WTC11 (cell line): ENCODE measurements around the gene OR4D2. TPM values are rescaled to one million over a fixed set of nuclear protein-coding genes. Genes with fewer than 3 reads are reported as not detected.

ENCODE experiments used
- ATAC-seq: fragments of 200-7000 bp; cut with Tn5 transposase; 2 replicates; pipeline ENCODE4 v1.10.0; 2021; ENCODE audit warnings: mild to moderate bottlenecking, moderate library complexity
- CTCF ChIA-PET: fragments of 300-600 bp; sonication (Branson Sonifier 250); formaldehyde crosslinking; loops from one replicate; lab custom pipeline; 2021; ENCODE audit warnings: antibody characterized with exemption; lab: Charles Lee
- POLR2A ChIA-PET: fragments of 350-600 bp; sonication (Branson Sonifier 250); formaldehyde crosslinking; loops from one replicate; lab custom pipeline; 2021; ENCODE audit warnings: antibody characterized with exemption; lab: Charles Lee
- DNase-seq: peaks from one replicate; pipeline ENCODE4 v3.0.0; 2021; ENCODE audit warnings: low spot score
- H3K27ac Mint-ChIP-seq: 2 replicates; pipeline ENCODE4 v1.8.0; 2021; ENCODE audit warnings: mixed read lengths
- H3K27me3 Mint-ChIP-seq: 2 replicates; pipeline ENCODE4 v1.8.0; 2021; ENCODE audit warnings: low read depth, mild to moderate bottlenecking, moderate library complexity, mixed read lengths
- H3K36me3 Mint-ChIP-seq: 2 replicates; pipeline ENCODE4 v1.8.0; 2021; ENCODE audit warnings: mixed read lengths
- H3K4me1 Mint-ChIP-seq: 2 replicates; pipeline ENCODE4 v1.8.0; 2022; ENCODE audit warnings: mixed read lengths
- H3K4me3 Mint-ChIP-seq: 2 replicates; pipeline ENCODE4 v1.8.0; 2021; ENCODE audit warnings: mild to moderate bottlenecking, moderate library complexity, mixed read lengths
- H3K9me3 Mint-ChIP-seq: 2 replicates; pipeline ENCODE4 v1.8.0; 2021; ENCODE audit warnings: mixed read lengths
- ATF1 ChIP-seq: sonication (generic); formaldehyde crosslinking; IDR thresholded peaks from 2 replicates; pipeline ENCODE4 v1.8.1; 2023; ENCODE audit warnings: mild to moderate bottlenecking, moderate library complexity, missing genetic modification reagents
- CBFB ChIP-seq: sonication (generic); formaldehyde crosslinking; IDR thresholded peaks from 2 replicates; pipeline ENCODE4 v1.8.1; 2022; ENCODE audit warnings: mild to moderate bottlenecking, low read depth, missing genetic modification reagents
- EMX1 ChIP-seq: fragments of 250-450 bp; sonication (Bioruptor Pico); IDR thresholded peaks from 2 replicates; pipeline ENCODE4 v1.8.0; 2021; ENCODE audit warnings: mild to moderate bottlenecking
- ESRRA ChIP-seq: sonication (generic); formaldehyde crosslinking; IDR thresholded peaks from 2 replicates; pipeline ENCODE4 v1.8.1; 2022; ENCODE audit warnings: mild to moderate bottlenecking, missing genetic modification reagents, borderline replicate concordance
- FOXJ3 ChIP-seq: sonication (generic); formaldehyde crosslinking; IDR thresholded peaks from 2 replicates; pipeline ENCODE4 v1.9.0; 2021; ENCODE audit warnings: missing genetic modification reagents, mild to moderate bottlenecking, borderline replicate concordance
- FOXP1 ChIP-seq: sonication (generic); formaldehyde crosslinking; IDR thresholded peaks from 2 replicates; pipeline ENCODE4 v1.8.0; 2022; ENCODE audit warnings: missing genetic modification reagents, mild to moderate bottlenecking, moderate library complexity, borderline replicate concordance
- GABPB1 ChIP-seq: sonication (generic); formaldehyde crosslinking; IDR thresholded peaks from 2 replicates; pipeline ENCODE4 v1.8.1; 2023; ENCODE audit warnings: mild to moderate bottlenecking, missing genetic modification reagents
- GTF2I ChIP-seq: fragments of 250-450 bp; sonication (Bioruptor Pico); conservative IDR thresholded peaks from 2 replicates; pipeline ENCODE4 v1.4.0; 2021; ENCODE audit warnings: mild to moderate bottlenecking
- KAT7 ChIP-seq: sonication (generic); formaldehyde crosslinking; IDR thresholded peaks from 2 replicates; pipeline ENCODE4 v1.8.1; 2023; ENCODE audit warnings: missing genetic modification reagents, mild to moderate bottlenecking, borderline replicate concordance
- NR1H2 ChIP-seq: sonication (generic); formaldehyde crosslinking; IDR thresholded peaks from 2 replicates; pipeline ENCODE4 v1.9.0; 2021; ENCODE audit warnings: mild to moderate bottlenecking, moderate library complexity, missing genetic modification reagents
- NR2C2 ChIP-seq: sonication (generic); formaldehyde crosslinking; IDR thresholded peaks from 2 replicates; pipeline ENCODE4 v1.8.0; 2022; ENCODE audit warnings: mild to moderate bottlenecking, missing genetic modification reagents
- NR3C1 ChIP-seq: sonication (generic); formaldehyde crosslinking; conservative IDR thresholded peaks from 2 replicates; pipeline ENCODE4 v1.8.1; 2023; ENCODE audit warnings: low read depth, mild to moderate bottlenecking, missing genetic modification reagents
- OVOL2 ChIP-seq: fragments of 250-450 bp; sonication (Bioruptor Pico); IDR thresholded peaks from 2 replicates; pipeline ENCODE4 v1.9.0; 2021; ENCODE audit warnings: mild to moderate bottlenecking, borderline replicate concordance
- RELA ChIP-seq: sonication (generic); formaldehyde crosslinking; IDR thresholded peaks from 2 replicates; pipeline ENCODE4 v1.8.1; 2022; ENCODE audit warnings: missing genetic modification reagents, mild to moderate bottlenecking, borderline replicate concordance
- SMAD4 ChIP-seq: sonication (generic); formaldehyde crosslinking; IDR thresholded peaks from 2 replicates; pipeline ENCODE4 v1.8.0; 2022; ENCODE audit warnings: mild to moderate bottlenecking, missing genetic modification reagents
- SP1 ChIP-seq: sonication (generic); formaldehyde crosslinking; conservative IDR thresholded peaks from 2 replicates; pipeline ENCODE4 v1.8.1; 2022; ENCODE audit warnings: missing genetic modification reagents
- ZBTB21 ChIP-seq: sonication (generic); formaldehyde crosslinking; IDR thresholded peaks from 2 replicates; pipeline ENCODE4 v1.8.1; 2023; ENCODE audit warnings: mild to moderate bottlenecking, missing genetic modification reagents, borderline replicate concordance
- ZNF219 ChIP-seq: sonication (generic); formaldehyde crosslinking; IDR thresholded peaks from 2 replicates; pipeline ENCODE4 v1.8.0; 2023; ENCODE audit warnings: missing genetic modification reagents, mild to moderate bottlenecking, borderline replicate concordance
- ZNF232 ChIP-seq: sonication (generic); formaldehyde crosslinking; IDR thresholded peaks from 2 replicates; pipeline ENCODE4 v1.8.0; 2022; ENCODE audit warnings: mild to moderate bottlenecking, missing genetic modification reagents
- ZNF263 ChIP-seq: sonication (generic); formaldehyde crosslinking; IDR thresholded peaks from 2 replicates; pipeline ENCODE4 v1.8.1; 2022; ENCODE audit warnings: low read depth, mild to moderate bottlenecking, moderate library complexity, missing genetic modification reagents
- ZNF416 ChIP-seq: fragments of 250-450 bp; sonication (Bioruptor Pico); IDR thresholded peaks from 2 replicates; pipeline ENCODE4 v1.9.0; 2021; ENCODE audit warnings: mild to moderate bottlenecking, inconsistent platforms
- ZNF423 ChIP-seq: fragments of 250-450 bp; sonication (Bioruptor Pico); IDR thresholded peaks from 2 replicates; pipeline ENCODE4 v2.1.2; 2022; ENCODE audit warnings: mild to moderate bottlenecking, moderate library complexity
- ZNF671 ChIP-seq: fragments of 250-450 bp; sonication (Bioruptor Pico); IDR thresholded peaks from 2 replicates; pipeline ENCODE4 v1.8.0; 2021; ENCODE audit warnings: mild to moderate bottlenecking
- total RNA-seq: library from RNA; stranded (reverse); gene quantifications from 3 replicates; pipeline ENCODE4 v1.2.3, GENCODE V29; 2021
- TF ChIP-seq, protein P1 (sequence below): sonication (generic); formaldehyde crosslinking; IDR thresholded peaks from 2 replicates; pipeline ENCODE4 v1.8.0; 2022; ENCODE audit warnings: mild to moderate bottlenecking, missing genetic modification reagents
- TF ChIP-seq, protein P2 (sequence below): sonication (generic); formaldehyde crosslinking; IDR thresholded peaks from 2 replicates; pipeline ENCODE4 v1.8.1; 2022; ENCODE audit warnings: mild to moderate bottlenecking, missing genetic modification reagents, moderate library complexity, borderline replicate concordance
- TF ChIP-seq, protein P3 (sequence below): sonication (generic); formaldehyde crosslinking; IDR thresholded peaks from 2 replicates; pipeline ENCODE4 v1.8.0; 2022; ENCODE audit warnings: mild to moderate bottlenecking, missing genetic modification reagents
- TF ChIP-seq, protein P4 (sequence below): sonication (generic); formaldehyde crosslinking; IDR thresholded peaks from 2 replicates; pipeline ENCODE4 v1.8.1; 2023; ENCODE audit warnings: mild to moderate bottlenecking, missing genetic modification reagents, moderate library complexity
- TF ChIP-seq, protein P5 (sequence below): sonication (generic); formaldehyde crosslinking; IDR thresholded peaks from 2 replicates; pipeline ENCODE4 v1.8.1; 2022; ENCODE audit warnings: mild to moderate bottlenecking, moderate library complexity, missing genetic modification reagents
- TF ChIP-seq, protein P6 (sequence below): fragments of 250-450 bp; sonication (Bioruptor Pico); IDR thresholded peaks from 2 replicates; pipeline ENCODE4 v1.9.0; 2021; ENCODE audit warnings: moderate library complexity, mild to moderate bottlenecking, inconsistent platforms, borderline replicate concordance

OR4D2 gene
- total RNA-seq, 1 experiment from 2014 or later: not detected

DNA sequence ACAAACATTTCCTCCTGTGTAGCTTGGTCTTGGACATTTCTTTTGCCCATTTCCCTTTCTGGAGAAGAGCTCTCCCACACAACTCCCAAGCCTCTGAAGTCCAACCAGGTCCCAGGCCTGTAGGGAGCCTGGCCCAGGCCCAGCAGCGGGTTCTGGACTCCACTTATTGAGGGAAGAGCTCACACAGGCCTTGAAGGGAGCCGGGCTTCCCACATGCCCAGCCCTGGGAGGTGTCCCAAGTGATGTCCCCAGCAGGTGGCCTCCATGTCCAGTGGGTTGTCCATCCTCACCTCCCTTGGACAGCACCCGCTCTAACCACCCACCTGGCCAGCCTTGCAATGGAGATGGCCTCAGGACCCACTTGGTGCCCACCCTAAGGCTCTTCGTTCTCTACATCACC lies 19.8 kb downstream of the OR4D2 start:
- ChIA-PET POLR2A (no interaction called here), CTCF (interaction anchor here (2.1 kb wide), 1 partner anchor 13 kb away, joined by 9 read pairs; no protein-coding TSS in a partner anchor)
- Mint-ChIP-seq H3K27ac (no peak overlapping the region), H3K4me1 (peaks cover 14% of the 10 kb centered on the region), H3K36me3 (no peaks in the 10 kb centered on the region), H3K4me3 (no peak overlapping the region), H3K9me3 (no peaks in the 10 kb centered on the region), H3K27me3 (peaks cover 7% of the 10 kb centered on the region)
- TF ChIP-seq CBFB (CRISPR knock-in tag) (no peak), SMAD4 (CRISPR knock-in tag) (no peak), FOXP1 (CRISPR knock-in tag) (no peak), ATF1 (CRISPR knock-in tag) (no peak), ZNF416 (CRISPR knock-in tag) (no peak), NR3C1 (CRISPR knock-in tag) (no peak), ZNF219 (no peak), SP1 (no peak), GABPB1 (CRISPR knock-in tag) (no peak), ZNF671 (CRISPR knock-in tag) (no peak), ZNF263 (CRISPR knock-in tag) (no peak), EMX1 (no peak), NR1H2 (no peak), ZNF232 (CRISPR knock-in tag) (no peak), KAT7 (CRISPR knock-in tag) (no peak)
- TF ChIP-seq, protein P1, sequence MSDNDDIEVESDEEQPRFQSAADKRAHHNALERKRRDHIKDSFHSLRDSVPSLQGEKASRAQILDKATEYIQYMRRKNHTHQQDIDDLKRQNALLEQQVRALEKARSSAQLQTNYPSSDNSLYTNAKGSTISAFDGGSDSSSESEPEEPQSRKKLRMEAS (CRISPR knock-in tag): no peak
- TF ChIP-seq, protein P2, sequence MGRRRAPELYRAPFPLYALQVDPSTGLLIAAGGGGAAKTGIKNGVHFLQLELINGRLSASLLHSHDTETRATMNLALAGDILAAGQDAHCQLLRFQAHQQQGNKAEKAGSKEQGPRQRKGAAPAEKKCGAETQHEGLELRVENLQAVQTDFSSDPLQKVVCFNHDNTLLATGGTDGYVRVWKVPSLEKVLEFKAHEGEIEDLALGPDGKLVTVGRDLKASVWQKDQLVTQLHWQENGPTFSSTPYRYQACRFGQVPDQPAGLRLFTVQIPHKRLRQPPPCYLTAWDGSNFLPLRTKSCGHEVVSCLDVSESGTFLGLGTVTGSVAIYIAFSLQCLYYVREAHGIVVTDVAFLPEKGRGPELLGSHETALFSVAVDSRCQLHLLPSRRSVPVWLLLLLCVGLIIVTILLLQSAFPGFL (CRISPR knock-in tag): no peak
- DNase-seq: no peak
- no peak for ATAC-seq

DNA sequence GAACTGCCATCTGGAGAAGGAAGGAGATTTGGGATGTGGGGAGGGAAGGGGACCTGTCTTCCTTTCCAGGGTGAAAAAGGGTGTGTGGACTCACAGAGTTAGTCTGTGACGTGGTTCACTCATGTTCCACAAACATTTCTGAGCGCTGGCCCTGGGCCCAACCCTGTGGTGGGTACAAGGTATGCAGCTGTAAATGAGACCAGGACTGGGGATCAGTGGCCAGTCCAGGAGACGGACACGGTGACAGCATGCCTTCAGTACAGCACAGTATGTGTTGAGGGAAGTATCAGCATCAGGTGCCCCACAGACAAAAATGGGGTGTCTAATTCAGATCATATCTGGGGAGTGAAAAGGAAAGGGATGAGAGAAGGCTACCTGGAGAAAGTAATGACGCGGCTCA lies 20.3 kb downstream of the OR4D2 start:
- Mint-ChIP-seq H3K9me3 (no peaks in the 10 kb centered on the region), H3K36me3 (no peaks in the 10 kb centered on the region)
- TF ChIP-seq ZNF219 (no peak), SP1 (no peak), NR2C2 (CRISPR knock-in tag) (no peak), SMAD4 (CRISPR knock-in tag) (no peak), ZNF423 (CRISPR knock-in tag) (no peak)
- TF ChIP-seq, protein P3, sequence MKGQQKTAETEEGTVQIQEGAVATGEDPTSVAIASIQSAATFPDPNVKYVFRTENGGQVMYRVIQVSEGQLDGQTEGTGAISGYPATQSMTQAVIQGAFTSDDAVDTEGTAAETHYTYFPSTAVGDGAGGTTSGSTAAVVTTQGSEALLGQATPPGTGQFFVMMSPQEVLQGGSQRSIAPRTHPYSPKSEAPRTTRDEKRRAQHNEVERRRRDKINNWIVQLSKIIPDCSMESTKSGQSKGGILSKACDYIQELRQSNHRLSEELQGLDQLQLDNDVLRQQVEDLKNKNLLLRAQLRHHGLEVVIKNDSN (CRISPR knock-in tag): no peak
- TF ChIP-seq, protein P4, sequence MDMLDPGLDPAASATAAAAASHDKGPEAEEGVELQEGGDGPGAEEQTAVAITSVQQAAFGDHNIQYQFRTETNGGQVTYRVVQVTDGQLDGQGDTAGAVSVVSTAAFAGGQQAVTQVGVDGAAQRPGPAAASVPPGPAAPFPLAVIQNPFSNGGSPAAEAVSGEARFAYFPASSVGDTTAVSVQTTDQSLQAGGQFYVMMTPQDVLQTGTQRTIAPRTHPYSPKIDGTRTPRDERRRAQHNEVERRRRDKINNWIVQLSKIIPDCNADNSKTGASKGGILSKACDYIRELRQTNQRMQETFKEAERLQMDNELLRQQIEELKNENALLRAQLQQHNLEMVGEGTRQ (CRISPR knock-in tag): no peak
- TF ChIP-seq, all 79 proteins: peak for 0
- ATAC-seq (no peak), DNase-seq (no peak)
- CTCF ChIA-PET: interaction anchor here (2.1 kb wide), 1 partner anchor 13 kb away, joined by 9 read pairs; no protein-coding TSS in a partner anchor
- H3K27me3 Mint-ChIP-seq: peaks cover 6% of the 10 kb centered on the region; the same call in 1 of the 2 replicates
- POLR2A ChIA-PET: no interaction called here
- no peak overlapping the region for H3K27ac Mint-ChIP-seq
- H3K4me3 Mint-ChIP-seq: no peak overlapping the region
- peaks cover 14% of the 10 kb centered on the region for H3K4me1 Mint-ChIP-seq

DNA sequence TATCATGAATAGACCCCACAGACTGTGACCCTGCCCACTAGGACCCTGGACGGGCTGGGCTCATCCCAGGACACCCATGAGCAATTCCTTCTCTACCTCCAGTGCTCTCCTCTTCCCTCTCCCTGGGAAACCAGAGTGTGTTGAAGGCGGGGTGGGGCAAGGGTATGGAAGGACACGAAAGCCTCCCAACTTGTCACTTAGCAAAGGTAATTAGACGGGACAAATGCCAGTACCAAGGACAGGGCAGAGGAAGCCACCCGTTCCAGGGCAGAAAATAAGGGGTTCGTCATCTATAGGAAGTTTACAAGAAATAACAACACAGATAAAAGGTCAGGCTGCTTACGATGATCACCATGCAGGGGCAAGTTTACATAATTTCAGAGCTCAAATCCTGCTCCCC lies 20.9 kb downstream of the OR4D2 start:
- POLR2A ChIA-PET: no interaction called here
- no peak for TF ChIP-seq OVOL2
- TF ChIP-seq FOXJ3: no peak
- TF ChIP-seq RELA (CRISPR knock-in tag): no peak
- TF ChIP-seq GTF2I: no peak
- no peak for TF ChIP-seq ESRRA (CRISPR knock-in tag)
- no peak for TF ChIP-seq ZNF416 (CRISPR knock-in tag)
- TF ChIP-seq, protein P5, sequence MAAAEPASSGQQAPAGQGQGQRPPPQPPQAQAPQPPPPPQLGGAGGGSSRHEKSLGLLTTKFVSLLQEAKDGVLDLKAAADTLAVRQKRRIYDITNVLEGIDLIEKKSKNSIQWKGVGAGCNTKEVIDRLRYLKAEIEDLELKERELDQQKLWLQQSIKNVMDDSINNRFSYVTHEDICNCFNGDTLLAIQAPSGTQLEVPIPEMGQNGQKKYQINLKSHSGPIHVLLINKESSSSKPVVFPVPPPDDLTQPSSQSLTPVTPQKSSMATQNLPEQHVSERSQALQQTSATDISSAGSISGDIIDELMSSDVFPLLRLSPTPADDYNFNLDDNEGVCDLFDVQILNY (CRISPR knock-in tag): no peak
- no peak for TF ChIP-seq ZNF671 (CRISPR knock-in tag)
- TF ChIP-seq, protein P6, sequence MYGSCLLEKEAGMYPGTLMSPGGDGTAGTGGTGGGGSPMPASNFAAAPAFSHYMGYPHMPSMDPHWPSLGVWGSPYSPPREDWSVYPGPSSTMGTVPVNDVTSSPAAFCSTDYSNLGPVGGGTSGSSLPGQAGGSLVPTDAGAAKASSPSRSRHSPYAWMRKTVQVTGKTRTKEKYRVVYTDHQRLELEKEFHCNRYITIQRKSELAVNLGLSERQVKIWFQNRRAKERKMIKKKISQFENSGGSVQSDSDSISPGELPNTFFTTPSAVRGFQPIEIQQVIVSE (CRISPR knock-in tag): no peak
- no peak for TF ChIP-seq FOXP1 (CRISPR knock-in tag)
- TF ChIP-seq ZBTB21 (CRISPR knock-in tag): no peak

More for the DNA sequence above, 20.9 kb downstream of the OR4D2 start:
- DNase-seq: no peak
- no peak for ATAC-seq
- Mint-ChIP-seq H3K4me3 (no peak overlapping the region), H3K36me3 (no peaks in the 10 kb centered on the region), H3K9me3 (no peaks in the 10 kb centered on the region), H3K4me1 (peaks cover 14% of the 10 kb centered on the region), H3K27ac (no peak overlapping the region), H3K27me3 (peaks cover 6% of the 10 kb centered on the region; the same call in 1 of the 2 replicates)
- CTCF ChIA-PET: no interaction called here
